Limb (tissue), 2 donors: Measurements from ENCODE around the gene EEA1.
"Not testable (repeated sequence)": the region's sequence is repeated elsewhere in the genome, so short reads cannot be mapped to it uniquely, and the experiment has no call there.

Experiments used
- DNase-seq, 2 donors: peaks; one replicate each; pipeline ENCODE4 v3.0.0-alpha.2; 2016; ENCODE audit errors: extremely low spot score in 2 of 2

Gene EEA1

DNA sequence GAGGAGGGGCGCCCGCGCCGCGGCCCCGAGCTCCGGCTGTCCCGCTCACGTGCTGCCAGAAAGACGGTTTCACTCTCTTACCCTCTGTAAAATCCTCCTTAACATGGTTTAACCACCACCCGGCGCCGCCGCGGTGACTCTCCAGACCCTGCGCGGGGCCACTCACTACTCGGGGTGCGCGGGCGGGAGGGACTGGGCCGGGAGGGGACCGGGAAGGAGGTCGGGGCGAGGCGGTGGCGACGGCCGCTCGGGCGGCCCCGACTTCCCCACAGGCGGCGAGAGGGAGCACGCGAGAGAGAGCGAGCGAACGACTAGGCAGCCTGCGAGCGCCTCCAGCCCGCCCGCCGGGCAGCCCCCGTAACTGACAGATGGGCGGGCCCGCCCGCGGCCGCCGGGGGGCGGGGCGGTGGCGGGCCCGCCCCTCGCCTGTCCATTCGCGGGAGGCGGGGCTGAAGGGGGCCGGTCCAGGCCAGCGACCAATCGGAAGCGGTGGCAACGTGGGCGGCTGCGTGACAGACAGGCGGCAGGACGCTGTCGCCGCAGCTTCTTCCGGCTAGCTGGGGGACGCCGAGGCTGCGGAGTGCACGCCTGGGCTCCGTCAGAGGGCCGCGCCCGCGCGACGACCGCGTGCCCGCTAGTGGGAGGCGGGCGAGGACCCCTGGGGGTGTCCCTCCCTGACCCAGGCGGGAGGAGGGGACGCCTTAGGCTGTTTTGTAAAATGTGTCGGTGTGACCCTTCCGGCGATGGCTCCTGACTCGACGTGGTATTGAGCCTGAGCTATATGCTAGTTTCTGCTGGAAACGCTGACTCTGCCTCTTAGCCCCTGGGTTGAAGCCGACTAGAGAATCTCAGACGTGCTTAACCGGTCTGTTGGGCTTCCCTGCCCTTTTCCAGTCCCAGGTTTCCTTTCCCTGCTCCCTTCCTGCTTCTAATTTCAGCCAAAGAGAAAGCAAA, at the start of gene EEA1:
TSS of gene EEA1 (minus strand) at position 334 of the 954 bp plus-strand sequence. CDS start at position 105, 229 bp downstream.
- peak; percentile 95 to 97 for DNase-seq

DNA sequence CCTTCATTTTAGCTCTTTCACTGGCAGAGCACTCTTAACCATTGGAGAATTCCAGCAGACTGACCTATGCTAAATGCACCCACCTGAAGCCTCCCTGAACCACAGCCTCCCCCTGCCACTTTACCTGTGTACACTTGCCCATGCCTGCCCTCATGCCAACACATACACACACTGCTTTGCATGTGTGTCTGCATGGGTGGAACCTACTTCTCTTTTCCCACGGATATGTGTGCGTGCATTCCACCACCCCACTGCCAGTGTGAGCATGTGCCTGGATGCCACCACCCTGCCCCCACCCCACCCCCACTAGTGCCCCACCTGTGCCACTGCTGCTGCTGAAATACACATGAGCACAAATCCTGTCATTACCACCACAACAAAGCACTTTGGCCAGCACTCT, 49.5 kb upstream of the EEA1 start:
- no peak for DNase-seq

- no peak for DNase-seq
These were observed 48.2 kb upstream of the EEA1 start for GRCh38 chr12:92977326-92977725.

DNA sequence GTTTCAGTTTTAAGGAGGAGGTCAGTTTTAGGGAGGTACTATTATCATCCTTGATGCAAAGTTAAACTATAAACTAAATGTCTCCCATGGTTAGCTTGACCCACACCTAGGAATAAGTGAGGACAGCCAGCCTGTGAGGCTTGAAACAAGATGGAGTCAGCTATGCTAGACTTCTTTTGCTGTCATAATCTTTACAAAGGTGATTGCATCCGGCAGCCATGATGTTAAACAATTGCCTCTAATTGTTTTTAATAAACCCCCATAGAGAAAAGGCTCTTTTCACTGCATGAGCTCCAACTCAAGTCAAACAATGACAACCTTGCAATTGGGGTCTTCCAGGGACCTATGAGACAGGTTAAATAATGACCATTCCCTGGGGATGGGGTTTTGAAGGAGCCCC, 45.7 kb upstream of the EEA1 start:
- no peak for DNase-seq

DNA sequence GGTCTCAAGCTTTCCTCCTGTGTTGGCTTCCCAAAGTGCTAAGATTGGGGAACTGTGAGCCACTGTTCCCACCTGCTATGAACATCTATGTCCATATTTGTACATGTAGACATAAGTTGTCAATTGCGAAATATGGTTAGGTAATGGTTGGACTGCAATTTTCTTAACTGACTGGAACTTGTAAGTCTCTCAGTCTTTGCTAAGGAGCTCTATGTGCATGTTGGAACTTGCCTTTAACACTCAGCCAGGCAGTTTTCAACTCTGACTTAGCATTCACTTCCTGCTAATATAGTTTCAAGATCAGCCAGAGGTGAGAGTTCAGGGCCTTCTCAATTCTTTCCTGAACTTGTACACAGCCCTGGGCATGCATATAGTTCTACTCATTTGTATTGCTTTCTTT, 44.5 kb upstream of the EEA1 start:
- no peak for DNase-seq

DNA sequence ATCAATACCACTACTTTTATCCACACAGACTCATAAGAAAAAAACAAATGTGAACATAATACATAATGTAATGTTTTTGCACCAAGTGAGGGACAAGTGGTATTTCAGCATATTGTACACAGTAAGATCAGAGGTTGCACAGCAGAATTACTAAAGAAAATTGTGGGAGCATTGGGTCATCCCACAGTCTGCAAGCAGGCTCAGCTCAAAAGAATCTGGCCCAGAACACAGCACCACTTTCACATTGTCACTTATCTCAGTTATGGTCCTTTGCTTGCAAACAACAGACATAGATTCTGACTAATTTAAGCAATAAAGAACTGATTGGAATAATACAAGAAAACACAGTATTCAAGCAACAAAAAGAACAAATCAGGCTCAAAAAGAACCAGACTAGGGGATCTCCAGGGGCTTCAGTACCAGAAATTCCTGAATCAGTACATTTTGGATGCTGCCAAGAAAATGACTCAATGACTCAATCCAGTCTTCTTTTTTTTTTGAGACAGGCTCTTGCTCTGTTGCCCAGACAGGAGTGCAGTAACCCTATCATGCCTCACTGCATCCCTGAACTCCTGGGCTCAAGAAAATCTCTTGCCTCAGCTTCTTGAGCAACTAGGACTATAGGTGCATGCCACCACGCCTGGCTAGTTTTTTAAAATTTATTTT, 42.9 kb upstream of the EEA1 start:
- no peak for DNase-seq

- no peak for DNase-seq
These were observed 39.2 kb upstream of the EEA1 start for GRCh38 chr12:92968176-92968813.

GRCh38 chr12:92964378-92964777, 35.3 kb upstream of the EEA1 start:
- DNase-seq = not testable (repeated sequence)

- no peak for DNase-seq
These were observed 32.9 kb upstream of the EEA1 start for GRCh38 chr12:92961949-92962348.

GRCh38 chr12:92955997-92956663, 27.0 kb upstream of the EEA1 start:
- DNase-seq = no peak

- no peak for DNase-seq
These were observed 24.7 kb upstream of the EEA1 start for GRCh38 chr12:92953747-92954146.

GRCh38 chr12:92952394-92952793, 23.3 kb upstream of the EEA1 start:
- DNase-seq = peak in 1 of 2 donors; percentile 8

DNA sequence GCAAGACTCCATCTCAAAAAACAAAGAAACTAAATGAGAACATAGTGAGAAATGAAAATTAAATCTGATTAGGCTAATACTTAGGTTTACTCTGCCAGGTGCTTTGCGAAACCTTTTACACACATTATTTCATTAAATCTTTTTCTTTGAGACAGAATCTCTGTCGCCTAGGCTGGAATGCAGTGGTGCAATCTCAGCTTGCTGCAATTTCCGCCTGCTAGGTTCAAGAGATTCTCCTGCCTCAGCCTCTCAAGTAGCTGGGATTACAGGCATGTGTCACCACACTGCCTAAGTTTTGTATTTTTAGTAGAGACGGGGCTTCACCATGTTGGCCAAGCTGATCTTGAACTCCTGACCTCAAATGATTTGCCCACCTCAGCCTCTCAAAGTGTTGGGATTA, 21.9 kb upstream of the EEA1 start:
- DNase-seq = no peak

DNA sequence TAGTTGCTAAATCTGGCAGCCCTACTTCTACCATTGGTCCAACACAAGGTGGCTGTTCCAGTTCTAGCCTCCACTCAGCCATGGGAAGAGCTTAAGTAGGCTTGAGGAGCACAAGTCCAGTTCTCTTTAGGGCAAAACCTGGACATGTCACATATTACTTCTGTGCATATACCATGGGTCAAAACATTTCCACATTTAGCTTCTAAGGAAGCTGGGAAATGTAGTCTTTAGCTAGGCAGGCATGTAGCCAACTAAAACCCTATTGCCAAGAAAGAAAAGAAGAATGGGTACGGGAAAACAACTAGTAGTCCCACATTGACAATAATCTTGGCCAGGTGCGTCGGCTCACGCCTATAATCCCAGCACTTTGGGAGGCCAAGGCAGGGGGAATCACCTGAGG, 20.9 kb upstream of the EEA1 start:
- no peak for DNase-seq

GRCh38 chr12:92949466-92949865, 20.4 kb upstream of the EEA1 start:
- DNase-seq = no peak

DNA sequence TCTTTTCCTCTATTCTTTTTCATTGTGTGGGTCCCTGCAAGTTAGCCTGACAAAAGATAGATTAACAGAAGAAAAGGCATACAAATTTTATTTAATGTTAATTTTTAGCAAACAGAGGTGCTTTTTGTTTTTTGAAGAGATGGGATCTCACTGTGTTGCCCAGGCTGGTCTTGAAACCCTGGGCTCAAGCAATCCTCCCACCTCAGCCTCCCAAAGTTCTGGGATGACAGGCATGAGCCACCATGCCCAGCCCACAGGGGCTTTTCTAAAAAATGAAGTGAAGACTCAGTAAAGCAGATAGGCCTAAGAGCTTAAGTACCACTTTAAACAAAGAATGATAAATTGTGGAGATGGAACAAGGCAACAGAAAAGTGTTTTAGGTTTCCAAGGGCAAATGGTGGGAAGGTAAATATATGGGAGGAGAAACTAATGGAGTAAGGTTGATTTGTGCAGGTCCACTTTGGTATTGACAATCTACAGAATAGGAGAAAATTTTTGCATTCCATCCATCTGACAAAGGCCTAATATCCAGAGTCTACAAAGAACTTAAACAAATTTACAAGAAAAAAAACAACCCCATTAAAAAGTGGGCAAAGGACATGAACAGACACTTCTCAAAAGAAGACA, 18.6 kb upstream of the EEA1 start:
- no peak for DNase-seq

- no peak for DNase-seq
These were observed 16.6 kb upstream of the EEA1 start for GRCh38 chr12:92945659-92946220.

DNA sequence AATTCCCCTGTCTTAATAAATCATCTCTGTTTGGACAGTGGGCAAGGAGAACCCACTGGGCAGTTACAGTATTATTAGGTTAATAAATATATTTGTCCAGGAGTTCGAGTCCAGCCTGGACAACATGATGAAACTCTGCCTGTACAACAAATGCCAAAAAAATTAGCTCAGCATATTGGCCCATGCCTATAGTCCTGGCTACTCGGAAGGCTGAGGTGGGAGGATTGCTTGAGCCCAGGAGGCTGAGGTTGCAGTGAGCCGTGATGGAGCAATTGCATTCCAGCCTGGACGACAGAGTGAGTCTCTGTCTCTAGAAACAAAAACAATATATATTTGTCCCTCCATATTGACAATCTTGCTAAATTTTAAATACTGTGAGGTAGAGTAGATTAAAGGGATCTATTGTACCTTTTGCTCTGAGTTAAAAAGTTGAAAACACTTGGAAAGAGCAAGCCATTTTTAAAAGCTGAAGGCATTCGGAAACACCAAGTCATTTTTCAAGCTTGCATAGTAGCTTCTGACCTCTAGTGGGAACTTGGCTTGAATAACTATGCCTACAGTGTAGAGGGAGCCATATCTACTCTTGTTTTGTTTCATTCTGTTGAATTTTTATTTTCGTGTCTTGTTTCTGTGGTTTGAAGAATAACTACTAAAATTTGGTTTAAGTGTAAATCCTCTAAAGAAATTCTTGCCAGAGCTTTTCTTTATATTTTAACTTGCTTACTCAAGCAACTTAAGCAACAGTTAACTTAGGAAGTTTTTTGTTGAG, 14.6 kb upstream of the EEA1 start:
- no peak for DNase-seq

GRCh38 chr12:92942905-92943304, 13.8 kb upstream of the EEA1 start:
- no peak for DNase-seq

DNA sequence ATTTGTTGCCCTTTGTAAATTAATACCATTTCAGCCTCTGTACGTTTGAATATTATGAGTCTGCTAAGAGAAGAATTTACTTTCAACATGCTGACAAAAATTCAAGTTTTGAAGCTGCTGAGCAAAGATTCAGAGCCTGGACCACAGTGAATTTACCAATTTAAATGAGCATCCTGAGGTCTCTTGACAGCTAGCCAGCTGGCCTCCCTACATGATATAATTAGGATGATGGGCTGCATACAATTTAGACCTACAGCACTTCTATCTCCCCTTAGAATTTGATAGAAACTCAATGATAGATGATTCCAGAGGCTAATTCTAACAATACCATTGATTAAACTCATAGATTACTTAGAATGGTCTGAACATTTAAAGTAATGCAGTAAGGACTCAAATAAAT, 10.0 kb upstream of the EEA1 start:
- no peak for DNase-seq
